SU-DHL-6 (cell line): ENCODE measurements around the gene AQR.

Source experiments
- H2AFZ ChIP-seq: fragments of 200-600 bp; sonication (generic); 2 replicates; pipeline ENCODE4 v1.6.1; 2014; ENCODE audit warnings: low read depth, mild to moderate bottlenecking, moderate library complexity, mixed read lengths, antibody characterized with exemption, low read length; ENCODE audit not compliant: severe bottlenecking
- H3F3A ChIP-seq: fragments of 200-600 bp; shearing (Covaris generic); 2 replicates; pipeline ENCODE4 v1.6.0; 2016; ENCODE audit warnings: antibody characterized with exemption, mild to moderate bottlenecking; ENCODE audit not compliant: insufficient read depth
- H3K27ac ChIP-seq: fragments of 200-600 bp; sonication (generic); 2 replicates; pipeline ENCODE4 v1.5.1; 2016; ENCODE audit warnings: low read depth, mild to moderate bottlenecking, low read length, moderate library complexity, mixed read lengths
- H3K27me3 ChIP-seq: fragments of 200-600 bp; sonication (generic), shearing (Covaris generic); 2 replicates; pipeline ENCODE4 v1.6.0; 2014; ENCODE audit warnings: mild to moderate bottlenecking, low read length
- H3K36me3 ChIP-seq: fragments of 200-600 bp; sonication (generic); 2 replicates; pipeline ENCODE4 v1.6.1; 2014; ENCODE audit warnings: mild to moderate bottlenecking, low read length, mixed read lengths
- H3K4me2 ChIP-seq: fragments of 300-600, 200-600 bp; shearing (Covaris generic), sonication (generic); 2 replicates; pipeline ENCODE4 v1.6.0; 2014; ENCODE audit warnings: low read length, low read depth, mild to moderate bottlenecking; ENCODE audit not compliant: poor library complexity, severe bottlenecking
- H3K4me3 ChIP-seq: fragments of 200-600 bp; sonication (generic); 2 replicates; pipeline ENCODE4 v1.5.1; 2014; ENCODE audit warnings: antibody characterized with exemption, low read length, mild to moderate bottlenecking, mixed read lengths; ENCODE audit not compliant: insufficient read depth, poor library complexity, severe bottlenecking
- H3K79me2 ChIP-seq: fragments of 200-600 bp; sonication (generic); 2 replicates; pipeline ENCODE4 v1.6.1; 2014; ENCODE audit warnings: mild to moderate bottlenecking, low read length, moderate library complexity; ENCODE audit not compliant: insufficient read depth
- H3K9ac ChIP-seq: fragments of 200-600 bp; sonication (generic); 2 replicates; pipeline ENCODE4 v1.7.0; 2014; ENCODE audit warnings: mild to moderate bottlenecking, low read length
- H3K9me2 ChIP-seq: fragments of 200-600 bp; sonication (generic); replicated peaks from 2 replicates; pipeline ENCODE4 v1.6.1; 2014; ENCODE audit warnings: low read length; ENCODE audit not compliant: insufficient read depth
- H3K9me3 ChIP-seq: fragments of 200-600 bp; sonication (generic); 2 replicates; pipeline ENCODE4 v1.6.1; 2014; ENCODE audit warnings: low read length, mixed read lengths; ENCODE audit not compliant: insufficient read depth
- H4K20me1 ChIP-seq: fragments of 200-600 bp; sonication (generic); 2 replicates; pipeline ENCODE4 v1.6.1; 2014; ENCODE audit warnings: low read depth, mild to moderate bottlenecking, antibody characterized with exemption, low read length, moderate library complexity, mixed read lengths
- CTCF ChIP-seq: fragments of 200-600 bp; sonication (generic); IDR thresholded peaks from one replicate; pipeline ENCODE4 v1.5.1; 2017; ENCODE audit warnings: antibody characterized with exemption, mild to moderate bottlenecking, low read length, moderate library complexity; ENCODE audit not compliant: insufficient read depth, poor library complexity, severe bottlenecking
- EZH2phosphoT487 ChIP-seq: fragments of 200-600 bp; sonication (generic), shearing (Covaris generic); conservative IDR thresholded peaks from 2 replicates; pipeline ENCODE4 v1.6.1; 2018; ENCODE audit warnings: mild to moderate bottlenecking, antibody characterized with exemption, low read length, moderate library complexity, mixed read lengths

The AQR gene

GRCh38 chr15:34841262-34841725 lies 128.2 kb downstream of the AQR start:
- Histone ChIP-seq H3K9me2 (no peaks in the 10 kb centered on the region), H3K27me3 (no peaks in the 10 kb centered on the region), H4K20me1 (no peaks in the 10 kb centered on the region), H3K79me2 (no peaks in the 10 kb centered on the region), H3F3A (no peaks in the 10 kb centered on the region), H2AFZ (no peak overlapping the region), H3K4me2 (no peak overlapping the region), H3K27ac (no peak overlapping the region), H3K4me3 (no peak overlapping the region), H3K36me3 (no peaks in the 10 kb centered on the region), H3K9me3 (no peaks in the 10 kb centered on the region), H3K9ac (no peak overlapping the region)
- TF ChIP-seq EZH2phosphoT487 (no peak), CTCF (no peak)

- H3K27me3 ChIP-seq: no peaks in the 10 kb centered on the region
- H3K9me2 ChIP-seq: no peaks in the 10 kb centered on the region
- no peak overlapping the region for H3K27ac ChIP-seq
- H2AFZ ChIP-seq: no peak overlapping the region
- no peak overlapping the region for H3K4me2 ChIP-seq
- H3K4me3 ChIP-seq: no peak overlapping the region
- no peaks in the 10 kb centered on the region for H3F3A ChIP-seq
- H3K79me2 ChIP-seq: no peaks in the 10 kb centered on the region
- H3K9me3 ChIP-seq: no peaks in the 10 kb centered on the region
- H3K36me3 ChIP-seq: peaks cover 3% of the 10 kb centered on the region; the same call in 1 of the 2 replicates
- no peaks in the 10 kb centered on the region for H4K20me1 ChIP-seq
- TF ChIP-seq EZH2phosphoT487: no peak
- TF ChIP-seq CTCF: no peak
- no peak overlapping the region for H3K9ac ChIP-seq
These were observed 131.3 kb downstream of the AQR start for GRCh38 chr15:34838282-34838681.

- TF ChIP-seq CTCF (no peak), EZH2phosphoT487 (no peak)
- H3K9me2 ChIP-seq: no peaks in the 10 kb centered on the region
- no peaks in the 10 kb centered on the region for H3K27me3 ChIP-seq
- H3K9ac ChIP-seq: no peak overlapping the region
- H4K20me1 ChIP-seq: no peaks in the 10 kb centered on the region
- H3K9me3 ChIP-seq: no peaks in the 10 kb centered on the region
- H3K4me3 ChIP-seq: no peak overlapping the region
- H3K79me2 ChIP-seq: no peaks in the 10 kb centered on the region
- H3F3A ChIP-seq: no peaks in the 10 kb centered on the region
- H3K4me2 ChIP-seq: no peak overlapping the region
- no peak overlapping the region for H3K27ac ChIP-seq
- peaks cover 3% of the 10 kb centered on the region; the same call in 1 of the 2 replicates for H3K36me3 ChIP-seq
- no peak overlapping the region for H2AFZ ChIP-seq
These were observed 132.1 kb downstream of the AQR start for GRCh38 chr15:34837246-34838016.
